ENCODE results near the gene PRELP. TPM values are rescaled to one million over a fixed set of nuclear protein-coding genes. Genes with fewer than 3 reads are reported as not detected.

The PRELP gene
- total RNA-seq, 2 experiments from 2014 or later, result not detected

Other genes starting within 250 kb of the PRELP start
- under 1 TPM; 0.63 to 0.80 TPM for gene CHIT1, start 246.1 kb upstream of the PRELP start, total RNA-seq
- 100 to 1,000 TPM; 114 to 142 TPM for gene BTG2, start 170.3 kb upstream of the PRELP start, total RNA-seq
- under 1 TPM; 0.87 to 0.98 TPM for gene FMOD, start 124.7 kb upstream of the PRELP start, total RNA-seq
- gene OPTC, start 18.3 kb downstream of the PRELP start, total RNA-seq, result not detected
- 10 to 100 TPM; 36.2 to 38.8 TPM for gene ATP2B4, start 151.0 kb downstream of the PRELP start, total RNA-seq

Data from activated CD4-positive, alpha-beta T cell treated with anti-CD3 and anti-CD28 coated beads for 36 hours (primary cell).